Measurements from ENCODE around the gene SPATA1.

DNA sequence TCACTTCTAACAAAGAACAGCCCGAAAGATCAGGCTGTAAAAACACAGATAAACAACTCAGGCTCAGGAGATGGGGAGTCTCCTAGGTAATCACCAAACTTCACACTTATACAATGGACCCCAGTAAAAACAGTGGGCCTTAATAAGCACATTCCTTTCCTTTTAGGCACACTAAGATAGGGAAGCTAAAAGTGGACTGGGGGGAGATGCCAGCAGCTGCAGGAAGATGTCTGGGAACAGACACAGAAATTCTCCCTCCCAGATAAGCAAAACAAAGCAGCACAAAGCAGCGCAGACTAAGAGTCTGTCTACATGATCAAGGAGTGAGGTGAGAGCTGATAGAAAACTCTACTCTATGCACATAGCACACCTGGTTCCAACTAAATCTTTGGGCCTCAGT is 97.0 kb downstream of the SPATA1 start:
- TF ChIP-seq EHMT2 (IDR thresholded peaks at IDR 0.05; ENCODE audit: borderline replicate concordance, low read depth, low read length) (no peak), FLYWCH1 (CRISPR knock-in tag; IDR thresholded peaks at IDR 0.05) (no peak), POLR2AphosphoS5 (IDR thresholded peaks at IDR 0.05; ENCODE audit: low read depth, low read length) (no peak), ZBTB1 (CRISPR knock-in tag; IDR thresholded peaks at IDR 0.05; ENCODE audit: borderline replicate concordance) (no peak), POLR2A (IDR thresholded peaks at IDR 0.05; ENCODE audit: insufficient read depth in 1 of 2, low read depth in 2 of 2, low read length in 2 of 2) (no peak)
- TF ChIP-seq, protein P1, sequence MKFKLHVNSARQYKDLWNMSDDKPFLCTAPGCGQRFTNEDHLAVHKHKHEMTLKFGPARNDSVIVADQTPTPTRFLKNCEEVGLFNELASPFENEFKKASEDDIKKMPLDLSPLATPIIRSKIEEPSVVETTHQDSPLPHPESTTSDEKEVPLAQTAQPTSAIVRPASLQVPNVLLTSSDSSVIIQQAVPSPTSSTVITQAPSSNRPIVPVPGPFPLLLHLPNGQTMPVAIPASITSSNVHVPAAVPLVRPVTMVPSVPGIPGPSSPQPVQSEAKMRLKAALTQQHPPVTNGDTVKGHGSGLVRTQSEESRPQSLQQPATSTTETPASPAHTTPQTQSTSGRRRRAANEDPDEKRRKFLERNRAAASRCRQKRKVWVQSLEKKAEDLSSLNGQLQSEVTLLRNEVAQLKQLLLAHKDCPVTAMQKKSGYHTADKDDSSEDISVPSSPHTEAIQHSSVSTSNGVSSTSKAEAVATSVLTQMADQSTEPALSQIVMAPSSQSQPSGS (CRISPR knock-in tag; IDR thresholded peaks at IDR 0.05), result no peak
- TF ChIP-seq, protein P2, sequence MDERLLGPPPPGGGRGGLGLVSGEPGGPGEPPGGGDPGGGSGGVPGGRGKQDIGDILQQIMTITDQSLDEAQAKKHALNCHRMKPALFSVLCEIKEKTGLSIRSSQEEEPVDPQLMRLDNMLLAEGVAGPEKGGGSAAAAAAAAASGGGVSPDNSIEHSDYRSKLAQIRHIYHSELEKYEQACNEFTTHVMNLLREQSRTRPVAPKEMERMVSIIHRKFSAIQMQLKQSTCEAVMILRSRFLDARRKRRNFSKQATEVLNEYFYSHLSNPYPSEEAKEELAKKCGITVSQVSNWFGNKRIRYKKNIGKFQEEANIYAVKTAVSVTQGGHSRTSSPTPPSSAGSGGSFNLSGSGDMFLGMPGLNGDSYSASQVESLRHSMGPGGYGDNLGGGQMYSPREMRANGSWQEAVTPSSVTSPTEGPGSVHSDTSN (CRISPR knock-in tag; IDR thresholded peaks at IDR 0.05), result no peak
- TF ChIP-seq, protein P3, sequence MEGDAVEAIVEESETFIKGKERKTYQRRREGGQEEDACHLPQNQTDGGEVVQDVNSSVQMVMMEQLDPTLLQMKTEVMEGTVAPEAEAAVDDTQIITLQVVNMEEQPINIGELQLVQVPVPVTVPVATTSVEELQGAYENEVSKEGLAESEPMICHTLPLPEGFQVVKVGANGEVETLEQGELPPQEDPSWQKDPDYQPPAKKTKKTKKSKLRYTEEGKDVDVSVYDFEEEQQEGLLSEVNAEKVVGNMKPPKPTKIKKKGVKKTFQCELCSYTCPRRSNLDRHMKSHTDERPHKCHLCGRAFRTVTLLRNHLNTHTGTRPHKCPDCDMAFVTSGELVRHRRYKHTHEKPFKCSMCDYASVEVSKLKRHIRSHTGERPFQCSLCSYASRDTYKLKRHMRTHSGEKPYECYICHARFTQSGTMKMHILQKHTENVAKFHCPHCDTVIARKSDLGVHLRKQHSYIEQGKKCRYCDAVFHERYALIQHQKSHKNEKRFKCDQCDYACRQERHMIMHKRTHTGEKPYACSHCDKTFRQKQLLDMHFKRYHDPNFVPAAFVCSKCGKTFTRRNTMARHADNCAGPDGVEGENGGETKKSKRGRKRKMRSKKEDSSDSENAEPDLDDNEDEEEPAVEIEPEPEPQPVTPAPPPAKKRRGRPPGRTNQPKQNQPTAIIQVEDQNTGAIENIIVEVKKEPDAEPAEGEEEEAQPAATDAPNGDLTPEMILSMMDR (CRISPR knock-in tag; IDR thresholded peaks at IDR 0.05), result no peak
- TF ChIP-seq, protein P4, sequence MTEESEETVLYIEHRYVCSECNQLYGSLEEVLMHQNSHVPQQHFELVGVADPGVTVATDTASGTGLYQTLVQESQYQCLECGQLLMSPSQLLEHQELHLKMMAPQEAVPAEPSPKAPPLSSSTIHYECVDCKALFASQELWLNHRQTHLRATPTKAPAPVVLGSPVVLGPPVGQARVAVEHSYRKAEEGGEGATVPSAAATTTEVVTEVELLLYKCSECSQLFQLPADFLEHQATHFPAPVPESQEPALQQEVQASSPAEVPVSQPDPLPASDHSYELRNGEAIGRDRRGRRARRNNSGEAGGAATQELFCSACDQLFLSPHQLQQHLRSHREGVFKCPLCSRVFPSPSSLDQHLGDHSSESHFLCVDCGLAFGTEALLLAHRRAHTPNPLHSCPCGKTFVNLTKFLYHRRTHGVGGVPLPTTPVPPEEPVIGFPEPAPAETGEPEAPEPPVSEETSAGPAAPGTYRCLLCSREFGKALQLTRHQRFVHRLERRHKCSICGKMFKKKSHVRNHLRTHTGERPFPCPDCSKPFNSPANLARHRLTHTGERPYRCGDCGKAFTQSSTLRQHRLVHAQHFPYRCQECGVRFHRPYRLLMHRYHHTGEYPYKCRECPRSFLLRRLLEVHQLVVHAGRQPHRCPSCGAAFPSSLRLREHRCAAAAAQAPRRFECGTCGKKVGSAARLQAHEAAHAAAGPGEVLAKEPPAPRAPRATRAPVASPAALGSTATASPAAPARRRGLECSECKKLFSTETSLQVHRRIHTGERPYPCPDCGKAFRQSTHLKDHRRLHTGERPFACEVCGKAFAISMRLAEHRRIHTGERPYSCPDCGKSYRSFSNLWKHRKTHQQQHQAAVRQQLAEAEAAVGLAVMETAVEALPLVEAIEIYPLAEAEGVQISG (CRISPR knock-in tag; IDR thresholded peaks at IDR 0.05), result no peak
